HG02938 (cell line): Measurements from ENCODE around the gene TEKT3.

ENCODE experiments used
- ATAC-seq: cut with Tn5 transposase; IDR thresholded peaks from one replicate; pipeline ENCODE4 v1.9.1; 2021; ENCODE audit warnings: mild to moderate bottlenecking, moderate library complexity; ENCODE audit not compliant: unreplicated experiment

The TEKT3 gene

GRCh38 chr17:15298176-15298575 is 43.2 kb downstream of the TEKT3 start:
- ATAC-seq: no peak

DNA sequence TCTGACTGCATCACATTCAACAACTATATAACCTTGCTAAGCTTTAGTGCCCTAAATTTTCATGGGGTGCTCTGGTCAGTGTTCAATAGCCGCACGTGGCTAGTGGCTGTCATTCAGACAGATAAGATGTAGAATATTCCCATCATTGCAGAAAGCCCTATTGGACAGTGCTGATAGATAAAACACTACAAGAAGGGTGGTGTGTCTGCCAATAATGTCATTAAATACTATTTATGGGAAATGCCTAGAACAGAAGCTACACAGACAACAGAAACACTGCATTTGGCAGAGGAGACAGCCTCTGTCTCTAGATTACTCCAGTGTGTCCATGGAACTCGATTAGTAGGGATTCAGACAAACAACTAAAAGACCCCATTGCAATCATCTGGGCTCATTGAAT is 47.8 kb downstream of the TEKT3 start:
- ATAC-seq: no peak

- no peak for ATAC-seq
Observed at GRCh38 chr17:15291674-15292361, 49.6 kb downstream of the TEKT3 start.

- no peak for ATAC-seq
Observed at GRCh38 chr17:15290605-15291004, 50.8 kb downstream of the TEKT3 start.

DNA sequence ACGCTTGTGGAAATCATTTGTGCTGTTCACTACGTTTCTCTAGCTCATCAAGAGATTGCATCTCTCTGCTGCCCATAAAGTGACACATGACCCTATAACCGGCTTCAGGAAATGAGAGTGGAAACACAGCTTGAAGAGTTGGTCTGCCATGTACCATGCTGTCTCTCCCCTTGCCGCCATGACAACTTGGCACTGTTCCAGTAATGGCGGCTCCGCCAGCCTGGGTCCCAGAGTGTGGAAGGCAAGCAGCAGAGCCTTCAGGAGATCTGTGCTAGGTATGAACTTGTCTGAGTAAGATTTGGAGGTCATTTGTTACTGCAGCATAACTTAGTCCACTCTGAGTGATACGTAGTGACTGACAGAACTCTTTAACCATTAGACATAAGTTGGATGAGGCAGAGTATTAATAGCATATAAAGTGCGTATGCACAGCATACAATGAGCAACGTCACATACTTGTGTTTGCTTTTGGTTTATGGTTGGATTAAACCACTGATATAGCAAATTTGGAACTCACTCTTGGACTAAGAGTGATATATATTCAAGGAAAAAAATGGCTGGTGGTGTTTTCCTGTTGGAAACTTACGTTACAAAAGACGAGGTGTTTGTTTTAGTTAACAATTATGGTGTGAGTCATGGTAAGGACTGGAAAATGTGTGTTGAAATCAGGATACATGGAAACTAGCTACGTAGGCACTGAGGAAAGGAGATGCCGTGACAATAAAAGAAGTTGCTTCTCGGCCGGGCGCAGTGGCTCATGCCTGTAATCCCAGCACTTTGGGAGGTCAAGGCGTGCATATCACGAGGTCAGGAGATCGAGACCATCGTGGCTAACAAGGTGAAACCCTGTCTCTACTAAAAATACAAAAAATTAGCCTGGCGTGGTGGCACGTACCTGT is 51.9 kb downstream of the TEKT3 start:
- no peak for ATAC-seq

DNA sequence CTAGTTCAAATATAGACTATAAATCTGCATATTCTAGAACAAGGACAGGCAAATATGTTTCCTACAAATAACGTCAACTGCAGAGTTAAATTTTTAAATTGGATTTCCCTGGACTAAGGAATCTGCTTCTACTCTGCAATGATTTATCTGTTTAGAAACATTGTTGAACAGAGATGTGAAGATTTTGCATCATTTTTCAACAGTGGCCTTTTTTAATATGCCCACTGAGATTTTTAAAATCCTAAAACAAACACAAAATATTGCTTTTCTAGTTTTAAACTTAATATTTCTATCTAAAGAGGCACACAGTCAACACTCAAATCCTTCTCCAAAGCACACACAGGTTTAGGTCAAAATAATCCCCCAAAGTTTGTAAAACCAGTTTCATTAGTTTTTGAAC is 52.5 kb downstream of the TEKT3 start:
- ATAC-seq: no peak

- no peak for ATAC-seq
Observed at GRCh38 chr17:15287538-15288267, 53.7 kb downstream of the TEKT3 start.

DNA sequence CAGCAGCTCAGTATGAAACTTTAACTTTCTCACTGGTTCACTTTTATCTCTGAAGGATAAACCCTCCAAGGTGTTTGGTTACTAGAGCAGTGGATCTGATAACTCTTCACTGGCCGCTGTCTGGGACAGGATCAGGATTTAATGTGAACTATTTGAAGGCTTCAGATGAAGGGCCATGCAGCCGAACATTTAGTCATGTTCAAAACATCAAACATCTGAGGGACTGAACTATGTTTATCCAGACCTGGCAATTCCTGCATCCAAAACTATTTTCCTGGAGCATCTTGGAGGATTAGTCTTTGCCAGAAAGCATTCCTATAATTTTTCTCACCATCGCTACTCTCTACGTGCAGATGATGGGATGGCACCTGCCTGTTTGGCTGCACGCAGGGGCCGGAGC is 55.9 kb downstream of the TEKT3 start:
- no peak for ATAC-seq

DNA sequence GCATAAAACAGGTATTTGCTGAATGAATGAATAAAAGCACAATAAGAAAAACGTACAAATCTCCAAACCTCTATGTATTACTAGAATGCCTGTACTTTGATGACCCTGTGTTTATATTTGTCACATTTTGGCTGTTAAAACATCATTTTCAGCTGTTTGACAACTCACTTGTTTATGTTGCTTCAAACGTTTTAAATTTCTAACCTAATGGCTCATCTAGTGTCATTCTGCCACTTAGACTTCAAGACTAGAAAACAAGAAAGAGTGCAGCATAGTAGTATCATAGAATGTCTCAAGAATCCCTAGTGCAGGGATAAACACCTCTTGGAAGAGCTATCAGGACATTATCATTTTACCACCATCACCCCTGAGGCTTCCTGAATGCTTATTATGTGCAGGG is 56.9 kb downstream of the TEKT3 start:
- no peak for ATAC-seq

DNA sequence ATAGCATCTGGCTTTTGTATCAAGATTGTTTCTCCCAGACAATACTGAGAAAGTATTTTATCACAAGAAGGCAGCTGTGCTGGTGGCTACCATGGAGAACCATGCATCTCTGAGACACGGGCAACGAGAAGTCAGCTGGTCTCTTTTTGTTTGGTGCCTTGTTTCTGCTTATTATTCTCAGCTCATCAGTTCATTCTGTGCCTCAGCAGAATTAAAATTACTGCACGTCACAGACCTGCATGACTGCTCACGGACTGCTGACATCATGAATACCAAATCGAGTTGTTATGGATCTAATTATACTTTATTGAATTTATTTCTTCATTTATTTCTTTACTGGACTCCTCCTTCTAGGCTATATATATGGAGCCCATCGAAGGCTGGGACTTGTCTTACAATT is 57.3 kb downstream of the TEKT3 start:
- ATAC-seq: no peak

- no peak for ATAC-seq
Observed at GRCh38 chr17:15281909-15282308, 59.5 kb downstream of the TEKT3 start.

- ATAC-seq: no peak
Observed at GRCh38 chr17:15278924-15279477, 62.4 kb downstream of the TEKT3 start.

GRCh38 chr17:15278380-15278779 is 63.0 kb downstream of the TEKT3 start:
- no peak for ATAC-seq

DNA sequence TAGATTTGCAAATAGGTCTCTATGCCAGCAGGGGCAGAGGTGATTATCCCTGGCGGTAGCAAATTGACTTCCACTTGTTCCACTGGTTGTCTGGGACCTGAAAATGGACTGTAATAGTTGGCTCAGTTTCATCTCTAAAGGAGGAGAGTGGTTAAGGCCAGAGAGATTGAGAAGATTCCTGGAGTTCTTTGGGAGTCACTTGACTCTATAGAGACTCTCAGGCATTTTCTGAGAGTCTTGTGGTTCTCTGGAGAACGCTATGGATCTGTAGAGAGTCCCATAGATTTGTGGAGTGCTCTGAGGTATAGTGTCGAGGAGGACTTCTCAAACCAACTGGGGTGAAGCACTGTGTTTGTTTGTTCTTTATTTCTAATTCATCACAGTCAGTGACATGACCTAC is 67.4 kb downstream of the TEKT3 start:
- ATAC-seq: no peak

- no peak for ATAC-seq
Observed at GRCh38 chr17:15273141-15273793, 68.1 kb downstream of the TEKT3 start.

GRCh38 chr17:15271741-15272140 is 69.7 kb downstream of the TEKT3 start:
- no peak for ATAC-seq

- ATAC-seq: no peak
Observed at GRCh38 chr17:15270628-15271381, 70.6 kb downstream of the TEKT3 start.

- ATAC-seq: no peak
Observed at GRCh38 chr17:15269780-15270089, 71.7 kb downstream of the TEKT3 start.

- no peak for ATAC-seq
Observed at GRCh38 chr17:15269087-15269779, 72.2 kb downstream of the TEKT3 start.

DNA sequence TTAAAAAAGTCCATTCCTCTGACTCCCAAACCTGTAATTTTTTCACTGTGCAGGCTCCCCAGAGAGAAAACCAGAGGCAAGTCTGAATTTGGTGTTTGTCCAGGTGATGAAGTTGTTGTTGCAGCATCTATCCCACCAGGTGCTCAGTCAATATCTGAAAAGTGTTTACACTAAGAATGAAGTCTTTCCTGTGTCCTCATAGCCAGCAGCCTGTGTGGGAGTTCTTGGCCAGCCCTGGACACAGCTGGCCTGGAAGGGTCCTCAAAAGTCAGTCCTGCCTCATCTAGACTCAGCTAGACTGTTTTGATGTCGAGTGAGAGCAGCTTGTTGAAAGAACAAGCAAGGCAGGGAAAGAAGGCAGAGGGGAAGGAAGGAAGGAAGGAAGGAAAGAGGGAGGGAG is 72.9 kb downstream of the TEKT3 start:
- no peak for ATAC-seq
